Measurements from ENCODE around the gene FAM20C.
"Not testable (repeated sequence)": the region's sequence is repeated elsewhere in the genome, so short reads cannot be mapped to it uniquely, and the experiment has no call there.

FAM20C gene

DNA sequence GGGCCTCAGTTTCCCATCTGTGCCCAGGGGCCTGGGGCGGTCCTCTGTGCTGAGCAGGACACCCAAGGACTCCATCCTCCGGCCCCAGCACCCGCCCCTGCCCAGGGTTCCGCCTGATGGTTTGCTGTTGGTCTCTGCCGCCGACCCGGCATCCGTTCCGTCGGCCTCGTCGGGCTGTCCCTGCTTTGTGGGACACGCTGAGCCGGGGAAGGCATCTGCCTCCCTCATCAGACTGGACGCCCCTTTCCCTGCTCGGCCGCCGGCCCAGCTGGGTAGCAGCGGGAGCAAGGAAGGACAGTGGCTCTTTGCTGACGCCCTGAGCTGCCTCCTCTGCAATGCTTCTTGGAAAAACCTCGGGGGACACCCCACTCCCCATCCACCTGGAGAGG lies 39.5 kb downstream of the FAM20C start:
- Mint-ChIP-seq H3K27ac (no peak overlapping the region), H3K4me1 (no peaks in the 10 kb centered on the region), H3K9me3 (no peaks in the 10 kb centered on the region), H3K27me3 (peaks cover 2% of the 10 kb centered on the region), H3K36me3 (no peaks in the 10 kb centered on the region), H3K4me3 (no peak overlapping the region)

GRCh38 chr7:232410-233248 lies 40.3 kb downstream of the FAM20C start:
- no peak overlapping the region for H3K4me3 Mint-ChIP-seq
- H3K4me1 Mint-ChIP-seq: no peaks in the 10 kb centered on the region
- peaks cover 2% of the 10 kb centered on the region for H3K27me3 Mint-ChIP-seq
- no peaks in the 10 kb centered on the region for H3K9me3 Mint-ChIP-seq
- H3K36me3 Mint-ChIP-seq: no peaks in the 10 kb centered on the region
- H3K27ac Mint-ChIP-seq: no peak overlapping the region

DNA sequence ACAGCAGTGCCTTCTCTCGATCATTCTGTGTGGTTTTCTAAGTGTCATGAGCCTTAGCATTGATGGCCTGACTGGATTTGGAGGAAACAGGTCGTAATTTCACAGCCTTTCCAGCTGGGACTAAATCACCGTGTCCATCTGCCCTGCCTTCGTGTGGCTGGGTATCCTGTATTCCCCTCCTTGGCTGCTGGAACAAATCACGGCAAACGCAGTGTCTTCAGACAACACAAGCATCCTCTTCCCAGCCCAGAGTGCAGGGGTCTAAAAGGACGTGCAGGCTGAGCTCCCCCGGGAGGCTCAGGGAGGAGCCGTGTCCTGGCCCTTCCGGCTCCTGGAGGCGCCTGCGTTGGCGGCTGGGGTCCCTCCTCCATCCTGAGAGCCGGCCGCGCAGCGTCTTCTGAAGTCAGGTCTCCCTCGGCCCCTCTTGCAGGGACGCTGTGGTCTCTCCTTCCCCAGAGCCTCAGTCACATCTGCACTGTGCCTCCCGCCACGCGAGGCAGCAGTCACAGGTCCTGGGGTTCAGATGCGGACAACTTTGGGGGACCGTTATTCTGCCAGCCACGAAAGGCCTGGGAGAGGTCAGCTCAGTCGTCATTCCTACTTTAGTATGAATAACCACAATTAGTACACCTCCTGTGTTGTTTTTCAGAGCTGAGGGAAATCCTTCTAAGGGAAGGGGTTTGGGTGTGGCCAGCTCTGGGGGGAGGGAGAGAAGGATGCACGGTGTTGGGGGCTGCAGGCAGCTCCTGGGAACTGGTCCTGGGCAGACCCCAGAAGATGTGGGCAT lies 41.1 kb downstream of the FAM20C start:
- H3K4me3 Mint-ChIP-seq: no peak overlapping the region
- peaks cover 2% of the 10 kb centered on the region for H3K27me3 Mint-ChIP-seq
- no peaks in the 10 kb centered on the region for H3K4me1 Mint-ChIP-seq
- no peaks in the 10 kb centered on the region for H3K9me3 Mint-ChIP-seq
- H3K27ac Mint-ChIP-seq: no peak overlapping the region
- no peaks in the 10 kb centered on the region for H3K36me3 Mint-ChIP-seq

GRCh38 chr7:234051-234707 lies 41.8 kb downstream of the FAM20C start:
- no peaks in the 10 kb centered on the region for H3K36me3 Mint-ChIP-seq
- H3K4me1 Mint-ChIP-seq: no peaks in the 10 kb centered on the region
- no peaks in the 10 kb centered on the region for H3K9me3 Mint-ChIP-seq
- no peak overlapping the region for H3K27ac Mint-ChIP-seq
- no peak overlapping the region for H3K4me3 Mint-ChIP-seq
- peaks cover 2% of the 10 kb centered on the region for H3K27me3 Mint-ChIP-seq

DNA sequence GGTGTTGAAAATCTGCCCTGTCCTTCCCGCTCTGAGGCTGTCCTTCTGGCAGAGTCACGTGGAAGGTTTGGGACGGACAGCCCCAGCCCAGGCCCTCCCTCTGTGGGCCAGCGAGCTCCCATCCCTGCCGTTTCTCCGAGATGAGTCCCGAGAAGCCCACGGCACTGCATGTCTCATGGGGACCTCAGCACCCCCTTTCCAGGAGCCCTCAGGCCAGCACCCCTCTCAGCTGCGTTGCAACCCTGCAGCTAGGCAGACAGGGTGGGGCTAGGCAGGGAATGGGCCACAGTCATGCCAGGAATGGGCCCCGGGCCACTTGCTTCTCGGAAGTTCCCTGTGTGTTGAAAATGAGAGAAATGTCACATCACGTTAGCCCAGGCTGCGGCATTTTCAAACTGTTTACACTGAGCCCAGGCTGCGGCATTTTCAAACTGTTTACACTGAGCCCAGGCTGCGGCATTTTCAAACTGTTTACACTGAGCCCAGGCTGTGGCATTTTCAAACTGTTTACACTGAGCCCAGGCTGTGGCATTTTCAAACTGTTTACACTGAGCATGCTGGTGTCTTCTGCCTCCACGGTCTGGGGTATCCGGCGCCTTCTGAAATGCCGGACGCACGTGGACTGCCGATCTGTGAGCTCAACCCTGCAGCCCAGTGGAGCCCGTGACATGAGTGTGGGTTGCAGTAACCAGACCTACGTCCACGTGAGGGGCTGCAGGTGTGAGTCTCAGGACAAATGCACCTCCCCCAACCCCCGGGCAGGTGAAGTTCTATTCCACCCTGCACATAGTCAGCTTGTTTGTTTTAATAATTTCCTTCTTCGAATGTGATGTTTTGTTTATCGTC lies 42.6 kb downstream of the FAM20C start:
- no peaks in the 10 kb centered on the region for H3K36me3 Mint-ChIP-seq
- no peak overlapping the region for H3K27ac Mint-ChIP-seq
- H3K4me3 Mint-ChIP-seq: no peak overlapping the region
- no peaks in the 10 kb centered on the region for H3K4me1 Mint-ChIP-seq
- H3K27me3 Mint-ChIP-seq: no peaks in the 10 kb centered on the region
- H3K9me3 Mint-ChIP-seq: no peaks in the 10 kb centered on the region

GRCh38 chr7:235576-236395 lies 43.4 kb downstream of the FAM20C start:
- H3K36me3 Mint-ChIP-seq: no peaks in the 10 kb centered on the region
- H3K9me3 Mint-ChIP-seq: no peaks in the 10 kb centered on the region
- H3K27ac Mint-ChIP-seq: no peak overlapping the region
- no peaks in the 10 kb centered on the region for H3K27me3 Mint-ChIP-seq
- no peak overlapping the region for H3K4me3 Mint-ChIP-seq
- no peaks in the 10 kb centered on the region for H3K4me1 Mint-ChIP-seq

- Mint-ChIP-seq H3K27ac (no peak overlapping the region), H3K36me3 (no peaks in the 10 kb centered on the region), H3K27me3 (no peaks in the 10 kb centered on the region), H3K4me3 (no peak overlapping the region), H3K4me1 (no peaks in the 10 kb centered on the region), H3K9me3 (no peaks in the 10 kb centered on the region)
These were observed 44.6 kb downstream of the FAM20C start for GRCh38 chr7:236967-237366.

DNA sequence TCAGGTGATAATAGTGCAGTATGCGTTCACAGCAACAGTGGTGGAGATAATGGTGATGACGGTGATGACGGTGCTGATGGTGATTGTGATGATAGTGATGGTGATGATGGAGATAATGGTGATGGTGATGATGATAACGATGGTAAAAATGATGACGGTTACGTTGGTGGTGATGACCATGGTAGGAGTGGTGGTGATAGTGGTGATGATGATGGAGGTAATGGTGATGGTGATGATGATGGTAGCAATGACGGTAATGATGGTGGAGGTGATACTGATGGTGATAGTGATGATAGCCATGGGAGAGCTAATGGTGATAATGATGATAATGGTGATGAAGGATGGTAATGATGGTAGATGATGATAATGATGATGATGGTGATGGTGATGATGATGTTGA lies 45.0 kb downstream of the FAM20C start:
- H3K27me3 Mint-ChIP-seq: no peaks in the 10 kb centered on the region
- H3K4me3 Mint-ChIP-seq: no peak overlapping the region
- no peaks in the 10 kb centered on the region for H3K36me3 Mint-ChIP-seq
- H3K9me3 Mint-ChIP-seq: no peaks in the 10 kb centered on the region
- no peak overlapping the region for H3K27ac Mint-ChIP-seq
- H3K4me1 Mint-ChIP-seq: no peaks in the 10 kb centered on the region

DNA sequence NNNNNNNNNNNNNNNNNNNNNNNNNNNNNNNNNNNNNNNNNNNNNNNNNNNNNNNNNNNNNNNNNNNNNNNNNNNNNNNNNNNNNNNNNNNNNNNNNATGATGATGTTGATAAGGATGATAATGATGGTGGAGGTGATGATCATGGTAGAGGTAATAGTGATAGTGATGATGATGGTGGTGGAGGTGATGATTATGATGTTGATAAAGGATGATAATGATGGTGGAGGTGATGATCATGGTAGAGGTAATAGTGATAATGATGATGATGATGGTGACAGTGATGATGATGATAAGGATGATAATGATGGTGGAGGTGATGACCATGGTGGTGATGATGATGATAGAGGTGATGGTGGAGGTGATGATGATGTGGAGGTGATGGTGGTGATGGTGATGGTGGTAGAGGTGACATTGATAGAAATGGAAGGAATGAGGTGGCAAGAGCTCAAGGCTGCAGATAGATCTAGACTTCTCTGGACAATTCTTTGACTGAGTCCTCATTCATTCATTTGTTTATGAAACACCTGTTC lies 47.8 kb downstream of the FAM20C start:
- Mint-ChIP-seq H3K4me3 (no peak overlapping the region), H3K36me3 (no peaks in the 10 kb centered on the region), H3K9me3 (no peaks in the 10 kb centered on the region), H3K4me1 (no peaks in the 10 kb centered on the region), H3K27ac (no peak overlapping the region), H3K27me3 (no peaks in the 10 kb centered on the region)

GRCh38 chr7:240887-241421 lies 48.6 kb downstream of the FAM20C start:
- Mint-ChIP-seq H3K4me1 (no peaks in the 10 kb centered on the region), H3K27me3 (no peaks in the 10 kb centered on the region), H3K9me3 (no peaks in the 10 kb centered on the region), H3K4me3 (no peak overlapping the region), H3K36me3 (no peaks in the 10 kb centered on the region), H3K27ac (no peak overlapping the region)

DNA sequence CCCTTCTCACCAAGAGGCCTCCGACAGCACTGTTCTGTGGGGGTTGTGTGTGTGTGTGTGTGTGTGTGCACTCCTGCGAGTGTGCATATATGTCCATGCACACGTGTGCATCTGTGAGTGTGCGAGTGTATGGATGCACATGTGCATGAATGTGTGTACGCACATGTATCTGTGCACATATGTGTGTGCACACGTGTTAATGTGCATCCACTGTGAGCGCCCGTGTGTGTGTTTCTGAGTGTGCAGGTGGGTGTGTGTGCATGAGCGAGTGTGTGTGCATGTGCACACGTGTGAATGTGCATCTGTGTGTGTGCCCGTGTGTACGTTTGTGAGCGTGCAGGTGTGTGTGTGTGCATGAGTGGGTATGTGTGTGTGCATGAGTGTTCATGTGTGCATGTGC lies 49.1 kb downstream of the FAM20C start:
- H3K9me3 Mint-ChIP-seq: no peaks in the 10 kb centered on the region
- no peaks in the 10 kb centered on the region for H3K36me3 Mint-ChIP-seq
- no peaks in the 10 kb centered on the region for H3K4me1 Mint-ChIP-seq
- no peak overlapping the region for H3K4me3 Mint-ChIP-seq
- H3K27me3 Mint-ChIP-seq: no peaks in the 10 kb centered on the region
- no peak overlapping the region for H3K27ac Mint-ChIP-seq

GRCh38 chr7:242826-243579 lies 50.6 kb downstream of the FAM20C start:
- H3K4me3 Mint-ChIP-seq, H3K4me1 Mint-ChIP-seq, H3K27ac Mint-ChIP-seq, H3K27me3 Mint-ChIP-seq, H3K36me3 Mint-ChIP-seq, H3K9me3 Mint-ChIP-seq: not testable (repeated sequence)

DNA sequence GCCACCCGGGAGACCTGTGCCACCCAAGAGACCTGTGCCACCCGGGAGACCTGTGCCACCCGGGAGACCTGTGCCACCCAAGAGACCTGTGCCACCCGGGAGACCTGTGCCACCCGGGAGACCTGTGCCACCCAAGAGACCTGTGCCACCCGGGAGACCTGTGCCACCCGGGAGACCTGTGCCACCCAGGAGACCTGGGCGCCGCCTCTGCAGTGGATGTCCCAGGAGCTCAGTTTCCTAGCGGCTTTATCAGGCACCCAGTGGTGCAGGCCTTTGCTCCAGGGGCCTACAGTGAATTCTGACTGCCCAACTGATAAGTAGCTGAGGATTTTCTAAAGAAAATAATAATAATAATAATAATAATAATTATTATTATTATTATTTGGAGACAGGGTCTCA lies 51.2 kb downstream of the FAM20C start:
- H3K36me3 Mint-ChIP-seq, H3K4me3 Mint-ChIP-seq, H3K4me1 Mint-ChIP-seq, H3K27ac Mint-ChIP-seq, H3K27me3 Mint-ChIP-seq, H3K9me3 Mint-ChIP-seq: not testable (repeated sequence)

DNA sequence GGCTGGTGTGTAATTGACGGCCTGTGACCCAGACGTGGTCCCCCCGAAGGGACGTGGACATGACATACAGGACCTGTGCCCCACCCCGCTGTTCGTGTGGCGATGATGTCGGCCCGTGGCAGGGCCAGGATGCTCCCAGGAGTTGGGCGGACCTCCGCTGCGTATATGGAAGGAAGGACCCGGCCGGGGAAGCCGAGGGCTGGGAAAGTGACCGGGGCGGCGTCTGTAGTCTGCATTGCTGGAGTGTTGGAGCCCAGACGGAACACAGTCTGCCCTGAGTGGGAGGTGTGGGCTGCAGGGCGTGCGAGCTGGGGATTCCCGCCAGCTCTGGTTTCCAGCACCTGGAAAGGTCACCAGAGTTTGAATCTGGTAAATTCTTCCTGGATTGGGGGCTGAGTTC lies 52.6 kb downstream of the FAM20C start:
- H3K4me3 Mint-ChIP-seq: no peak overlapping the region
- no peaks in the 10 kb centered on the region for H3K4me1 Mint-ChIP-seq
- no peaks in the 10 kb centered on the region for H3K9me3 Mint-ChIP-seq
- H3K27ac Mint-ChIP-seq: no peak overlapping the region
- H3K27me3 Mint-ChIP-seq: no peaks in the 10 kb centered on the region
- no peaks in the 10 kb centered on the region for H3K36me3 Mint-ChIP-seq

Measured in activated naive CD4-positive, alpha-beta T cell treated with anti-CD3 and anti-CD28 coated beads, Interleukin-2, amount 50 U/mL, for 24 hours (primary cell).